GM11168 (cell line): ENCODE data around the gene PRUNE2.

Source experiments
- in situ Hi-C: fragments of 300-500 bp; cut with MboI; formaldehyde crosslinking; loops from one replicate; pipeline ENCODE4 v1.12.0; 2022; ENCODE audit warnings: low sequenced_read_pairs; ENCODE audit not compliant: unreplicated experiment

Gene PRUNE2

GRCh38 chr9:76709020-76709419 lies 196.9 kb downstream of the PRUNE2 start:
- in situ Hi-C loops, result no loop called here

- in situ Hi-C loops, result no loop called here
Measured at GRCh38 chr9:76707510-76707909, 198.4 kb downstream of the PRUNE2 start.

- in situ Hi-C loops, result loop anchor here (5.0 kb wide), 2 partner anchors 52 to 252 kb away; no protein-coding TSS in a partner anchor
Measured at GRCh38 chr9:76704593-76705204, 201.2 kb downstream of the PRUNE2 start.

- in situ Hi-C loops, result loop anchor here (5.0 kb wide), 2 partner anchors 51 to 251 kb away; no protein-coding TSS in a partner anchor
Measured at GRCh38 chr9:76703270-76703669, 202.6 kb downstream of the PRUNE2 start.

- in situ Hi-C loops, result loop anchor here (5.0 kb wide), 2 partner anchors 49 to 249 kb away; no protein-coding TSS in a partner anchor
Measured at GRCh38 chr9:76701441-76702039, 204.4 kb downstream of the PRUNE2 start.

- in situ Hi-C loops, result loop anchor here (5.0 kb wide), 2 partner anchors 49 to 249 kb away; no protein-coding TSS in a partner anchor
Measured at GRCh38 chr9:76700916-76701315, 205.0 kb downstream of the PRUNE2 start.

GRCh38 chr9:76699971-76700370 lies 205.9 kb downstream of the PRUNE2 start:
- in situ Hi-C loops, result loop anchor here (5.0 kb wide), 2 partner anchors 48 to 248 kb away; no protein-coding TSS in a partner anchor

- in situ Hi-C loops, result no loop called here
Measured at GRCh38 chr9:76697554-76697953, 208.4 kb downstream of the PRUNE2 start.

GRCh38 chr9:76697081-76697480 lies 208.8 kb downstream of the PRUNE2 start:
- in situ Hi-C loops, result no loop called here

GRCh38 chr9:76693912-76694311 lies 212.0 kb downstream of the PRUNE2 start:
- in situ Hi-C loops, result no loop called here

GRCh38 chr9:76692458-76693129 lies 213.3 kb downstream of the PRUNE2 start:
- in situ Hi-C loops, result no loop called here

- in situ Hi-C loops, result no loop called here
Measured at GRCh38 chr9:76691517-76692313, 214.2 kb downstream of the PRUNE2 start.

GRCh38 chr9:76690973-76691370 lies 214.9 kb downstream of the PRUNE2 start:
- in situ Hi-C loops, result no loop called here

- in situ Hi-C loops, result no loop called here
Measured at GRCh38 chr9:76690246-76690972, 215.5 kb downstream of the PRUNE2 start.

- in situ Hi-C loops, result no loop called here
Measured at GRCh38 chr9:76688471-76689238, 217.3 kb downstream of the PRUNE2 start.

GRCh38 chr9:76687861-76688391 lies 218.0 kb downstream of the PRUNE2 start:
- in situ Hi-C loops, result no loop called here

- in situ Hi-C loops, result no loop called here
Measured at GRCh38 chr9:76686756-76687155, 219.2 kb downstream of the PRUNE2 start.

- in situ Hi-C loops, result no loop called here
Measured at GRCh38 chr9:76684213-76684612, 221.7 kb downstream of the PRUNE2 start.

- in situ Hi-C loops, result no loop called here
Measured at GRCh38 chr9:76681556-76681955, 224.4 kb downstream of the PRUNE2 start.
